ENCODE measurements around the gene MAOB.

Gene MAOB

DNA sequence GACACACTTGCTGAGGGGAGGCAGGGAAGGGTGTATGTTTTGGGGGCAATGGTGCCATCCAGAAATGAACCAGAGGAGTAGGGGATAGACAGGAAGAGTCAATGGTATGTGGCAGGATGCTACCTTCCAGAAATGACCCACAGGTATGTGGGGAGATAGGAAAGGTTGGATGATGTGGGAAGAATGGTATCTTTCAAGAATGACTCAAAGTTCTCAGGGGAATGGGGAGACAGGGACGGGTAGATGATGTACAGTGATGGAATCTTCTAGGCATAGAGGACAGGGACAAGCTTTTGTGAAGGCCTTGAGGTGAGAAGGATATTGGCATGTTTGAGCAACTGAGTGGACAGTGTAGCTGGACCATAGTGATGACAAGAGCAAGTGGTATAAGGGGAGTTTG, 161.3 kb downstream of the MAOB start:
- Histone ChIP-seq H3K4me3 (no peak overlapping the region), H3K9me3 (peaks cover 0 to 17% (median 10%) of the 10 kb centered on the region in 3 donors), H3K27ac (no peak overlapping the region), H3K4me1 (no peaks in the 10 kb centered on the region), H3K36me3 (peaks cover 18 to 34% (median 21%) of the 10 kb centered on the region in 3 donors), H3K27me3 (no peaks in the 10 kb centered on the region)
- TF ChIP-seq CTCF (IDR thresholded peaks at IDR 0.05) = no peak
- intact Hi-C loops (cut with DNase I; ENCODE audit: low total_unique reads) = no loop called here
- no peak for DNase-seq

DNA sequence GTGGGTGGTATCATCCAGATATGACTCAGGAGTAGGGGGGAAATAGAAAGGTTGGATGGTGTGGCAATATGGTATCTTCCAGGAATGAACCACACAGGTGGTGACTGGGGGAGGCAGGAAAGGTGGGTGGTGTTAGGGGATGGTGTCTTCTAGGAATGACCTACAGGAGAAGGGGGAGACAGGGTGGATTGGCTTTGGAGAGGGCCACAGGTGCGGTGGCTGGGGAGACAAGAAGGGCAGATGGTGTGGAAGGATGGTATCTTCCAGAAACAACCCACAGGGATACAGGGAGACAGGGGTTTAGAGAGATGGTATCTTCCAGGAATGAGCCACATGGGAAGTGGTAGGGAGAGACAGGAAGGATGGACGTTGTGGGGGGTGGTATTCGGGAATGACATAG, 162.2 kb downstream of the MAOB start:
- H3K4me1 ChIP-seq = no peaks in the 10 kb centered on the region
- no peaks in the 10 kb centered on the region for H3K27me3 ChIP-seq
- H3K4me3 ChIP-seq = no peak overlapping the region
- no peak overlapping the region for H3K27ac ChIP-seq
- no peak for TF ChIP-seq CTCF (IDR thresholded peaks at IDR 0.05)
- H3K36me3 ChIP-seq = peaks cover 18 to 34% (median 21%) of the 10 kb centered on the region in 3 donors
- H3K9me3 ChIP-seq = peaks cover 0 to 17% (median 10%) of the 10 kb centered on the region in 3 donors
- intact Hi-C loops (cut with DNase I; ENCODE audit: low total_unique reads) = no loop called here
- no peak for DNase-seq

- no peak for TF ChIP-seq CTCF (IDR thresholded peaks at IDR 0.05)
Measured at GRCh38 chrX:43718956-43719355, 163.3 kb downstream of the MAOB start.

DNA sequence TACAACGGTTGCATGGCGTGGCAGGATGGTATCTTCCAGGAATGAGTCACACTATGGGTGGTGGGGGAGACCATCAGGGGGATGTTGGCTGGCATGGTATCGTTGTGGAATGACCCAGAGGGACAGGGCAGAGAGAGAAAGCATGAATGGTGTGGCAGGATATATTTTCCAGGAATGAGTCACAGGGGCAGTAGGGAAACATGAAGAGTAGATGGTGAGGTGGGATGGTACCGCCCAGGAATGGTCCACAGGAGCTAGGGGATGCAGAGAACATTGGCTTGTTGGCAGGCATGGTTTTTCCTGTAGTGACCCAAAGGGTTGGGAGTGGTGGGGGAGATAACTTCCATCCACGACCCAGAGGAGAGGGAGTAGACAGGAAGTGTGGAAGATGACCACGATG, 163.7 kb downstream of the MAOB start:
- intact Hi-C loops (cut with DNase I; ENCODE audit: low total_unique reads) = no loop called here
- TF ChIP-seq CTCF (IDR thresholded peaks at IDR 0.05) = no peak
- peaks cover 21 to 34% (median 23%) of the 10 kb centered on the region in 3 donors for H3K36me3 ChIP-seq
- H3K9me3 ChIP-seq = peaks cover 0 to 17% (median 10%) of the 10 kb centered on the region in 3 donors
- no peak overlapping the region for H3K27ac ChIP-seq
- no peaks in the 10 kb centered on the region for H3K27me3 ChIP-seq
- no peaks in the 10 kb centered on the region for H3K4me1 ChIP-seq
- no peak overlapping the region for H3K4me3 ChIP-seq
- DNase-seq = no peak

More at GRCh38 chrX:43718956-43719355, 163.3 kb downstream of the MAOB start:
- no peaks in the 10 kb centered on the region for H3K4me1 ChIP-seq
- H3K36me3 ChIP-seq = peaks cover 21 to 34% (median 23%) of the 10 kb centered on the region in 3 donors
- DNase-seq = no peak
- H3K4me3 ChIP-seq = no peak overlapping the region
- intact Hi-C loops (cut with DNase I; ENCODE audit: low total_unique reads) = no loop called here
- peaks cover 0 to 17% (median 10%) of the 10 kb centered on the region in 3 donors for H3K9me3 ChIP-seq
- no peak overlapping the region for H3K27ac ChIP-seq
- H3K27me3 ChIP-seq = no peaks in the 10 kb centered on the region

- TF ChIP-seq CTCF (IDR thresholded peaks at IDR 0.05) = no peak
- Histone ChIP-seq H3K4me1 (no peaks in the 10 kb centered on the region), H3K4me3 (no peak overlapping the region), H3K27ac (no peak overlapping the region), H3K9me3 (peaks cover 0 to 17% (median 10%) of the 10 kb centered on the region in 3 donors), H3K27me3 (no peaks in the 10 kb centered on the region), H3K36me3 (peaks cover 25 to 34% (median 27%) of the 10 kb centered on the region in 3 donors)
- intact Hi-C loops (cut with DNase I; ENCODE audit: low total_unique reads) = no loop called here
- DNase-seq = no peak
Measured at GRCh38 chrX:43718081-43718480, 164.2 kb downstream of the MAOB start.

DNA sequence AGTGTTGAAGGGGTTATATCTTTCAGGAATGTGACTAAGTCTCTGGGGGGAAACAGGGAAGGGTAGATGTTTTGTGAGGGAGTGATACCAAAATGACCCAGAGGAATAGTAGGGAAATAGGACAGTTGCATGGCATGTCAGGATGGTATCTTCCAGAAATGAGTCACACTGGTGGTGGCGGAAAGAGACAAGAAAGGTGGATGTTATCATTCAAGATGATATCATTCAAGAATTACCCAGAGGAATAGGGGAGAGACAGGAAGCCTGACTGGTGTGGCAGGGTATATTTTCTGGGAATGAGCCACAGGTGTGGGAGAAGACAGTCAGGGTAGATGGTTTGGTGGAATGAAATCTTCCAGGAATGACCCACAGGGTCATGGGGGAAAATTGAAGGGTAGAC, 165.1 kb downstream of the MAOB start:
- Histone ChIP-seq H3K27ac (no peak overlapping the region), H3K4me1 (no peaks in the 10 kb centered on the region), H3K4me3 (no peak overlapping the region), H3K27me3 (no peaks in the 10 kb centered on the region), H3K9me3 (peaks cover 0 to 10% (median 8%) of the 10 kb centered on the region in 3 donors), H3K36me3 (peaks cover 28 to 34% (median 31%) of the 10 kb centered on the region in 3 donors)
- intact Hi-C loops (cut with DNase I; ENCODE audit: low total_unique reads) = no loop called here
- TF ChIP-seq CTCF (IDR thresholded peaks at IDR 0.05) = no peak
- no peak for DNase-seq

Measured in tibial artery (tissue), 4 donors.